Loucy (cell line): ENCODE data around the gene TMEM119.

Experiments used
- H2AFZ ChIP-seq: fragments of 200-600 bp; sonication (generic); 2 replicates; pipeline ENCODE4 v1.6.0; 2016; ENCODE audit warnings: antibody characterized with exemption, mild to moderate bottlenecking, low read length, moderate library complexity
- H3F3A ChIP-seq: fragments of 200-600 bp; 2 replicates; pipeline ENCODE4 v1.6.0; 2016; ENCODE audit warnings: antibody characterized with exemption, low read depth, mild to moderate bottlenecking
- H3K27me3 ChIP-seq: fragments of 200-600 bp; sonication (generic); 2 replicates; pipeline ENCODE4 v1.6.1; 2014; ENCODE audit warnings: low read length, mild to moderate bottlenecking; ENCODE audit not compliant: insufficient read depth, poor library complexity, severe bottlenecking
- H3K36me3 ChIP-seq: fragments of 200-600 bp; sonication (generic); 2 replicates; pipeline ENCODE4 v1.6.1; 2016; ENCODE audit warnings: low read length; ENCODE audit not compliant: insufficient read depth
- H3K4me1 ChIP-seq: fragments of 200-600 bp; sonication (generic); 2 replicates; pipeline ENCODE4 v1.5.1; 2014; ENCODE audit warnings: low read length, mild to moderate bottlenecking; ENCODE audit not compliant: insufficient read depth, poor library complexity, severe bottlenecking
- H3K4me2 ChIP-seq: fragments of 200-600 bp; sonication (generic); 2 replicates; pipeline ENCODE4 v1.6.0; 2014; ENCODE audit warnings: antibody characterized with exemption, low read length, low read depth, mild to moderate bottlenecking; ENCODE audit not compliant: poor library complexity, severe bottlenecking
- H3K4me3 ChIP-seq: fragments of 200-600 bp; sonication (generic); 2 replicates; pipeline ENCODE4 v1.5.1; 2014; ENCODE audit warnings: low read length, mild to moderate bottlenecking, mixed read lengths; ENCODE audit not compliant: poor library complexity, severe bottlenecking
- H3K79me2 ChIP-seq: fragments of 200-600 bp; sonication (generic); 2 replicates; pipeline ENCODE4 v1.6.1; 2014; ENCODE audit warnings: low read length; ENCODE audit not compliant: insufficient read depth
- H3K9ac ChIP-seq: fragments of 200-600 bp; sonication (generic); 2 replicates; pipeline ENCODE4 v1.6.0; 2014; ENCODE audit warnings: mild to moderate bottlenecking, low read depth, low read length, moderate library complexity; ENCODE audit not compliant: poor library complexity, severe bottlenecking
- H3K9me2 ChIP-seq: fragments of 200-600 bp; sonication (generic); replicated peaks from 2 replicates; pipeline ENCODE4 v1.6.1; 2016; ENCODE audit warnings: low read depth, low read length, mixed read lengths
- H3K9me3 ChIP-seq: fragments of 200-600 bp; sonication (generic); 2 replicates; pipeline ENCODE4 v1.6.1; 2014; ENCODE audit warnings: mild to moderate bottlenecking, antibody characterized with exemption, low read length, low read depth; ENCODE audit not compliant: insufficient read depth
- H4K20me1 ChIP-seq: fragments of 200-600 bp; sonication (generic); 2 replicates; pipeline ENCODE4 v1.6.0; 2014; ENCODE audit warnings: antibody characterized with exemption, low read length, mild to moderate bottlenecking; ENCODE audit not compliant: insufficient read depth, poor library complexity, severe bottlenecking
- CTCF ChIP-seq: fragments of 200-600 bp; sonication (generic); conservative IDR thresholded peaks from 2 replicates; pipeline ENCODE4 v1.5.1; 2014; ENCODE audit warnings: mild to moderate bottlenecking, antibody characterized with exemption, low read length
- EZH2phosphoT487 ChIP-seq: fragments of 200-600 bp; IDR thresholded peaks from 2 replicates; pipeline ENCODE4 v1.6.1; 2018; ENCODE audit warnings: antibody characterized with exemption, mild to moderate bottlenecking, moderate library complexity, borderline replicate concordance

The TMEM119 gene

GRCh38 chr12:108573317-108573716 lies 24.6 kb downstream of the TMEM119 start:
- Histone ChIP-seq H3K9me2 (no peaks in the 10 kb centered on the region), H2AFZ (no peak overlapping the region), H3K4me3 (no peak overlapping the region), H3K9me3 (no peaks in the 10 kb centered on the region), H3K27me3 (no peaks in the 10 kb centered on the region), H3K4me2 (no peak overlapping the region), H3K9ac (no peak overlapping the region), H3K36me3 (no peaks in the 10 kb centered on the region), H3K4me1 (peaks cover 13% of the 10 kb centered on the region), H4K20me1 (no peaks in the 10 kb centered on the region), H3F3A (no peaks in the 10 kb centered on the region), H3K79me2 (no peaks in the 10 kb centered on the region)
- no peak for TF ChIP-seq CTCF
- no peak for TF ChIP-seq EZH2phosphoT487

DNA sequence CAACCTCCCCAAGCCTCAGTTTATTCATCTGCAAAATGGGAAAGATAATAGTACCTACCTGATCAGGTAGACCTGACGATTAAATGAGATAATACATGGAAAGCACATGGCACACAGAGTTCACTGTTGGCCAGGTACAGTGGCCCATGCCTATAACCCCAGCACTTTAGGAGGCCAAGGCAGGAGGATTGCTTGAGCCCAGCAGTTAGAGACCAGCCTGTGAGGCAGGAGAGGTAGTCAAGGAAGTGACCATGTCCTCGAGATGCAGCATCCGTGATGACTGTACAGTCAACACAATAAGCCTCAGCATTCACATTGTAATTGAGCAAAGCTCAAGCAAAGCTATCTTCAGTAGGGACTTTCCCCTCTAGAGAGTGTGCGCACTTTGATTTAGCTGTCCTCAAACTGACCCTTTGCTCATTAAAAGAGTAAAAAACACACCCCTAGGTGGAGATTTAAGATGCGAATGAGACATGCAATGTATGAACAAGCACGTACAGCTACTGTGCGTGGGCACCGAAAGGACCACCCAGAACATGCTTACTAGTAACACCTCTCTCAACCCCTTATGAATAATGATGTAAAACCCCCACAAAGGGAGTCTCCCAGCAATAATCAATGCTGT lies 25.6 kb downstream of the TMEM119 start:
- TF ChIP-seq CTCF: no peak
- Histone ChIP-seq H3K9me3 (no peaks in the 10 kb centered on the region), H3K9me2 (no peaks in the 10 kb centered on the region), H4K20me1 (no peaks in the 10 kb centered on the region), H3K4me2 (no peak overlapping the region), H3K36me3 (peaks cover 4% of the 10 kb centered on the region; the same call in 1 of the 2 replicates), H3K4me1 (peaks cover 24% of the 10 kb centered on the region), H3F3A (no peaks in the 10 kb centered on the region), H3K79me2 (no peaks in the 10 kb centered on the region), H3K9ac (no peak overlapping the region), H2AFZ (no peak overlapping the region), H3K27me3 (no peaks in the 10 kb centered on the region), H3K4me3 (no peak overlapping the region)

GRCh38 chr12:108571609-108572165 lies 26.2 kb downstream of the TMEM119 start:
- Histone ChIP-seq H3K4me2 (no peak overlapping the region), H3F3A (no peaks in the 10 kb centered on the region), H3K9me2 (no peaks in the 10 kb centered on the region), H3K27me3 (no peaks in the 10 kb centered on the region), H4K20me1 (no peaks in the 10 kb centered on the region), H3K9ac (no peak overlapping the region), H2AFZ (no peak overlapping the region), H3K9me3 (no peaks in the 10 kb centered on the region), H3K4me3 (no peak overlapping the region), H3K36me3 (peaks cover 8% of the 10 kb centered on the region; the same call in 1 of the 2 replicates), H3K4me1 (peaks cover 30% of the 10 kb centered on the region), H3K79me2 (no peaks in the 10 kb centered on the region)
- TF ChIP-seq EZH2phosphoT487 (no peak), CTCF (no peak)
